KOPT-K1 (cell line): Measurements from ENCODE around the gene SLC34A3.

Experiments used
- H3K27ac ChIP-seq: fragments of 200-600 bp; sonication (generic); 2 replicates; pipeline ENCODE4 v1.5.1; 2016; ENCODE audit warnings: antibody characterized with exemption, mild to moderate bottlenecking, low read depth, low read length; ENCODE audit not compliant: poor library complexity, severe bottlenecking
- H3K36me3 ChIP-seq: fragments of 200-600 bp; sonication (generic); 2 replicates; pipeline ENCODE4 v1.5.1; 2017; ENCODE audit warnings: antibody characterized with exemption, mild to moderate bottlenecking, low read length, moderate library complexity; ENCODE audit not compliant: insufficient read depth
- H3K9me3 ChIP-seq: fragments of 200-600 bp; sonication (generic); 2 replicates; pipeline ENCODE4 v1.5.1; 2017; ENCODE audit warnings: antibody characterized with exemption, low read length, mild to moderate bottlenecking; ENCODE audit not compliant: insufficient read depth, poor library complexity, severe bottlenecking

The SLC34A3 gene

DNA sequence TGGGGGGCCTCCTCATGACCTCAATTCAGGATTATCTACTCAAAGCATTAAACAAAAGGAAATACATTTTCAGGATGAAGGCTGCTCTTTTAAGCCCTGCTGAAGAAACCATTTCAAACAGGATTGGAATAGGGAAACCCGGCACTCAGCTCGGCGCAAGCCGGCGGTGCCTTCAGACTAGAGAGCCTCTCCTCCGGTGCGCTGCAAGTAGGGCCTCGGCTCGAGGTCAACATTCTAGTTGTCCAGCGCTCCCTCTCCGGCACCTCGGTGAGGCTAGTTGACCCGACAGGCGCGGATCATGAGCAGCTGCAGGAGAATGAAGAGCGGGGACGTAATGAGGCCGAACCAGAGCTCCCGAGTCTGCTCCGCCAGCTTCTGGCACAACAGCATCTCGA lies 26.0 kb upstream of the SLC34A3 start:
- H3K9me3 ChIP-seq: no peaks in the 10 kb centered on the region
- peaks cover 25% of the 10 kb centered on the region for H3K36me3 ChIP-seq
- H3K27ac ChIP-seq: peak overlapping the region; percentile 76

GRCh38 chr9:137205126-137206069 lies 25.3 kb upstream of the SLC34A3 start, which contains the start of the genes NDOR1 and TMEM203:
Gene NDOR1 (plus strand): TSS chr9:137205700. CDS start chr9:137205778, 78 bp downstream.
Gene TMEM203 (minus strand): TSS chr9:137205648. CDS start chr9:137205414, 234 bp downstream.
- H3K9me3 ChIP-seq: no peaks in the 10 kb centered on the region
- peak within 1 kb of the TSS; percentile 76 for H3K27ac ChIP-seq
- peaks cover 31% of the 10 kb centered on the region for H3K36me3 ChIP-seq

DNA sequence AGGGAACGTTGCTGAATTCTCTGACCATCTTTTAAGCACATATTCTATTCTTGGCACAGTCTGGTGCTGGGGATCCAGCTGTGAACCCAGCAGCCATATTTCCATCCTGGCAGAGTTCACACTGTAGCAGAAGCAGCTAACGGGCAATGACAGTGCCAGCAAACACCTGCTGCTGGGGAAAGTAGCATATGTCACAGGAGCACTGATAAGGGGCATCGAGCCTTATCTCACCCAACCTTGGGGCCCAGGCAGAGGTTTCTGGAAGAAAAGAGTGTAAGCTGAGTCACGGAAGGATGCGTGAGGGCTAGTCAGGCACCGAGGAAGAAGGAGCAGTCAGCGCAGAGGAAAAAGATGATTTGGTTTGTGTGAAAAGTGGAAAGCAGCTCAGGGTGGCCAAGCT lies 24.1 kb upstream of the SLC34A3 start:
- H3K36me3 ChIP-seq: peaks cover 42% of the 10 kb centered on the region
- H3K27ac ChIP-seq: peak overlapping the region; percentile 76
- H3K9me3 ChIP-seq: no peaks in the 10 kb centered on the region

- H3K27ac ChIP-seq: no peak overlapping the region
- H3K36me3 ChIP-seq: peaks cover 84% of the 10 kb centered on the region
- H3K9me3 ChIP-seq: no peaks in the 10 kb centered on the region
Measured at GRCh38 chr9:137211532-137211931, 19.2 kb upstream of the SLC34A3 start.

DNA sequence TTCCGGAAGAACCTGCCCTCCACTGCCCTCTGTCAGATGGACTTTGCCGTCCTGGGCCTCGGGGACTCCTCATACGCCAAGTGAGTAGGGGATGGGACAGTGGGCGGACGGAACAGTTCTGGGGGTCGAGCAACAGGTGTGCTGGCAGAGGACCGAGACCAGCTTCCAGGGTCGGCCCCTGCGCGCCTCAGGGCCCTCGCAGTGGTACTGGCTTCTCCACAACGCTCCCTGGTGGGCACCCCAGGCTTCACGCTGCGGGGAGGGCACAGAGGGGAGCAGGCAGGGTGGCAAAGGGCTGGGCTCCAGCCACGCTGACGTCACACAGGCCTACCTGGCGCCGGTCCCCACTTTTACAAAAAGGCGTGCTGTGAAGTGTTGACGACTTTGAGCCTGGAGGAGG lies 18.2 kb upstream of the SLC34A3 start:
- no peak overlapping the region for H3K27ac ChIP-seq
- H3K36me3 ChIP-seq: peaks cover 86% of the 10 kb centered on the region
- H3K9me3 ChIP-seq: no peaks in the 10 kb centered on the region

GRCh38 chr9:137213160-137214060 lies 17.3 kb upstream of the SLC34A3 start:
- Histone ChIP-seq H3K36me3 (peaks cover 84% of the 10 kb centered on the region), H3K27ac (no peak overlapping the region), H3K9me3 (no peaks in the 10 kb centered on the region)

DNA sequence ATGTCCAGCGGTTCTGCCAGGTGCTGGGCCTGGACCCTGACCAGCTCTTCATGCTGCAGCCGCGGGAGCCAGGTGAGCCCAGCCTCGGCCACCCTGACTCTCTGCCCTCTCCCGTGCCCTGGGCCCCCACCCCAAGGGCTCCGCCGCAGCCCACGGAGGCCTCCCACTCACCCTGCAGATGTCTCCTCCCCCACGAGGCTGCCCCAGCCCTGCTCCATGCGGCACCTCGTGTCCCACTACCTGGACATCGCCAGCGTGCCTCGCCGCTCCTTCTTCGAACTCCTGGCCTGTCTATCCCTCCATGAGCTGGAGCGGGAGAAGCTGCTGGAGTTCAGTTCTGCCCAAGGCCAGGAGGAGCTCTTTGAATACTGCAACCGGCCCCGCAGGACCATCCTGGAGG lies 16.1 kb upstream of the SLC34A3 start:
- Histone ChIP-seq H3K27ac (no peak overlapping the region), H3K36me3 (peaks cover 79% of the 10 kb centered on the region), H3K9me3 (no peaks in the 10 kb centered on the region)

DNA sequence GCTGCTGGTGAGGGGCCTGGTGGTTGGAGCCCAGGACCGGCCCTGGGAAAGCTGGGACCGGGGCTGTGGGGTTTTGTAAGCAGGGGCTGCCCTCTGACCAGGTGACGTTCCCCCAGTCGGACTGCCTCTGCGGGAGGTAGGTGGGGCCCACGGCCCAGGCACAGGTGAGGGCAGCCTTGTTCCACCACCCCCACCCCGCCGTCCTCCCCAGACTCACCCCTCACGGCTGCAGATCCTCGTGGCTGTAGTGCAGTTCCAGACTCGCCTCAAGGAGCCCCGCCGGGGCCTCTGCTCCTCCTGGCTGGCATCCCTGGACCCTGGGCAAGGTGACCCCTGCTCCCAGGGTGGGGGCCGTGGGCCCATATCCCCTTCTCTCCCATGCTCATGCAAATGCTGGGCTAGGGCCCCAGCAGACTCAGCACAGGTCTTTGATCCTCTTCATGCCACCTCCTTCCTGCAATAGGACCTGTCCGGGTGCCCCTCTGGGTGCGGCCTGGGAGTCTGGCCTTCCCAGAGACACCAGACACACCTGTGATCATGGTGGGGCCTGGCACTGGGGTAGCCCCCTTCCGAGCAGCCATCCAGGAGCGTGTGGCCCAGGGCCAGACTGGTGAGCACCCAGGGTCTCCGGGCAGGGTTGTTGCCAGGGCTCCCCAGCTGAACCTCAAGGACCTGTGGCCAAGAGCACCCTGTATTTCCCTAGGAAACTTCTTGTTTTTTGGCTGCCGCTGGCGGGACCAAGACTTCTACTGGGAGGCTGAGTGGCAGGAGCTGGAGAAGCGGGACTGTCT lies 15.3 kb upstream of the SLC34A3 start:
- peaks cover 72% of the 10 kb centered on the region; the same call in 1 of the 2 replicates for H3K36me3 ChIP-seq
- H3K27ac ChIP-seq: no peak overlapping the region
- no peaks in the 10 kb centered on the region for H3K9me3 ChIP-seq

- no peak overlapping the region for H3K27ac ChIP-seq
- H3K36me3 ChIP-seq: peaks cover 63% of the 10 kb centered on the region; the same call in 1 of the 2 replicates
- no peaks in the 10 kb centered on the region for H3K9me3 ChIP-seq
Measured at GRCh38 chr9:137216188-137216965, 14.3 kb upstream of the SLC34A3 start.

DNA sequence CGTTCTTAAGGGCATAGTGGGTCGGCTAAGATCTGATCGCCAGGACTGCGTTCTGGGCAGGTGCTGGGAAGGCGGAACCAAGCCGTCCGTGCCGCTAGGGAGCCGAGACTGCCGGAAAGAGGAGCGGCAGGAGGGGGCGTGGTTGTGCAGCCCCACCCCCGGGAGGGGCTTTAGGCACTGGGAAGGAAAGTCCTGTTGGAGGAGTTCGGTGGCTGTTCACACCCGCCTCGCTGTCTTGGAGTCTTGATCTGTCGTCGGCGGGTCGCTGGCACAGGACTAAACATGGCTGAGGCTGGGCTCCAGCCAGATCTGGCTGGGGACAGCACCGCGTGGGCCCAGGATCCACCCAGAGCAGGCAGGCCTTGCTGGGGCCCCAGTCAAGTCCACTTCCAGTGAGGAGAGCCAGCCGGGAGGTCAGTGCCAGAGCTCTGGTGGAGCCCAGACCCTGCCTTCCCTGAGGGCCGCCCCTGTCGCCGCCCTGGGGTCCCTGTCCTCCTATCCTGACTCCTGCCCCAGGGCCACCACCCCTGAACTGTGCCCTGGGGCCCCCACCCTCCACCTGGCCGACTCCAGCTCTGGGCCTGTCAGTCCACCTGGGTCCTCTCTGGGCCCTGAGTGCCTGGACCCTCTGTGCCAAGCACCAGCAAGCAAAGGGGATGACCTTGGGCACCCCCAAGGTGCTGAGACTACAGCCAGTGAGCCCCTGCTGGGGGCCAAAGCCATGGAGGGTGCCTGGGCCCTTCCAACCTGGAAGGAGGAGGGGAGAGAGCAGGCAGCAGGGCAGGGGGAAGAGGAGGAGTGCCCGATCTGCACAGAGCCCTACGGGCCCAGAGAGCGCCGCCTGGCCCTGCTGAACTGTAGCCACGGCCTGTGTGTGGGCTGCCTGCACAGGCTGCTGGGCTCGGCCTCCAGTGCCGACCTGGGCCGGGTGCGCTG lies 13.2 kb upstream of the SLC34A3 start:
- Histone ChIP-seq H3K9me3 (no peaks in the 10 kb centered on the region), H3K27ac (no peak overlapping the region), H3K36me3 (peaks cover 58% of the 10 kb centered on the region; the same call in 1 of the 2 replicates)

DNA sequence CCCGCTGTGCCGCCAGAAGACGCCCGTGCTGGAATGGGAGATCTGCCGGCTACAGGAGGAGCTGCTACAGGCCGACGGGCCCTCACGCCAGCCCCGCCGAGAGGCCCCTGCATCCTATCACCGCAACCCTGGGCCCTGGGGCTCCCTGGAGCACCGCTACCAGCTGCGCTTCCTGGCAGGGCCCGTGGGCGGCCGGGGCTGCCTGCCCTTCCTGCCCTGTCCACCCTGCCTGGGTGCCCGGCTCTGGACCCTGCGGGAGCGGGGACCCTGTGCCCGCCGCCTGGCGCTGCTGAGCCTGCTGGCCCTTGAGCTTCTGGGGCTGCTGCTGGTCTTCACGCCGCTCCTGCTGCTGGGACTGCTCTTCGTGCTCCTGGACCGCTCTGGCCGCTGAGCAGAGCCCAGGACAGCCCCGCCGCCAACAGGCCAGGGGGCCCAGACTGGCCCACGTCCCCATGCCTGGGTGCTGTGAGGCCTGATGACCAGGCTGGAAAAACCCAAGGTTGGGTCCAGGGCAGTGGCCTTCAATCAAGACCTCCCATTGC lies 12.4 kb upstream of the SLC34A3 start:
- H3K36me3 ChIP-seq: peaks cover 51% of the 10 kb centered on the region; the same call in 1 of the 2 replicates
- H3K9me3 ChIP-seq: no peaks in the 10 kb centered on the region
- no peak overlapping the region for H3K27ac ChIP-seq

- Histone ChIP-seq H3K27ac (no peak overlapping the region), H3K9me3 (no peaks in the 10 kb centered on the region), H3K36me3 (peaks cover 45% of the 10 kb centered on the region; the same call in 1 of the 2 replicates)
Measured at GRCh38 chr9:137218754-137219271, 11.9 kb upstream of the SLC34A3 start.
